ENCODE measurements around the gene PKM. TPM values are rescaled to one million over a fixed set of nuclear protein-coding genes. Genes with fewer than 3 reads are reported as not detected.
"Not testable (repeated sequence)": the region's sequence is repeated elsewhere in the genome, so short reads cannot be mapped to it uniquely, and the experiment has no call there.

The PKM gene
- total RNA-seq = 1,059 TPM
- long read RNA-seq, transcript PKM-202 (11 exons, 2,318 nt) = major isoform, 502 of 2,609 reads
- long read RNA-seq, transcript PKM-214 (2 exons, 2,301 nt) = minor isoform, 8 of 2,609 reads
- long read RNA-seq, transcript PKM-212 (3 exons, 3,016 nt) = minor isoform, 6 of 2,609 reads
- long read RNA-seq, partial matches to known transcripts = 300 of 2,609 reads
- long read RNA-seq, other reads (novel, unspliced or antisense) = 1,791 of 2,609 reads

DNA sequence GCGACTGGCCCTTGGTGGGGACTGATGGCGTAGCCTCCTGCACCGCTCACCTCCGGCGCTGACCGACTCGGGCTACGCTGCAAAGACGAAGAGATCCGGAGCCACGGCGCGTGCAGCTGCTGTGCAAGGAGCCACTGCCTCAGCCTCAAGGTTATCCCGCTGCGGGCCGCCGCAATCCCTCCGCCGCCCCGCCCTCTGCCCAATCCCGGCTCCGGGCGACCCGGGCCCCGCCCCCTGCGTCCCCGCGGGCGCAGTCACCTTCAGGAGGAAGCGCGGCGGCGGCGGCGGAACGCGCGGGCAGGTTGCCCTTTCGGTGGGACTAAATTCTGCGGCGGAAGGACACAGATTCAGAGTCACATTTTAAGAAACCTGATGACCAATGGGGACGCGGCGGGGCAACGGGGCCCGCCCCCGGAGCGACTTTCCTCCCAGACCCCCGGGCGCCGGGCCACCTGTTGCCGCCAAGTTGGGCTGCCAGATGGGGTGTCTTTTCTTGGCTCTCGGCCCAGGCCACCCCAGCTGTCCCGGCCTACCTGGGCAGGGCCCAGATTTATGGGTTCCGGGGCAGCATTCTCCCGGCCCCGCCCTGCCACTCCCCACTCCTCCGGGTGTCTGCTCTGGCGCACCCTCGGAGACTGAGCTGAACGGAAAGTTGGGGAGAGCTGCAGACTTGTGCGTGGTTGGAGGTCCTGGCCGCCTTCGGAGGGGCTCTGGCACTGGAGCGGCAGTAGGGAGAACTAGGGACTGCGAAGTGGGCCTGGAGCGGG is at the start of gene PKM:
PKM (minus strand) TSS at position 125 of the 767 bp plus-strand sequence. CDS start 12,093 bp downstream, outside the sequence.
- DNase-seq (peak; percentile 98), ATAC-seq (peak; percentile 91)
- intact Hi-C loops (cut with micrococcal nuclease) = no loop called here

DNA sequence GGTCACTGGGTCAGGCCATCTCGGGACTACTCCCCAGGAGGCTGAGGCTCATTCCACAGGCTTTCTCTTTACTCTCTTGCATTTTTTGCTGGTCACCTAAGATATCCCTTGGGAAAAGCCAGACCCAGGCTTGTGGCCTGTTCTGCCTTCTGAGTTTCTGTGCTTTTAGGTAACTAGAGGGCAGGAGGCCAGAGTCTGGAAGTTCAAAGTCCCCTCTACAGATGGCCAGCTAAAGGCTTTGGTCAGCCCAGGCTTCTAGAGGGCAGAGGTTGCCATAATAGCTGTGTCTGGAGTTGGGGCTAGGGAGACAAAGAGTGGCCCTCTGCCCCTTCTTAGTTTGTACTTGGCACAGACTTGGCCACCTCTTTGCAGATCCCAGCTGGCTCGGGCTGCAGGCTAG is 49.8 kb upstream of the PKM start:
- no peak for DNase-seq
- no peak for ATAC-seq
- intact Hi-C loops (cut with micrococcal nuclease) = no loop called here

DNA sequence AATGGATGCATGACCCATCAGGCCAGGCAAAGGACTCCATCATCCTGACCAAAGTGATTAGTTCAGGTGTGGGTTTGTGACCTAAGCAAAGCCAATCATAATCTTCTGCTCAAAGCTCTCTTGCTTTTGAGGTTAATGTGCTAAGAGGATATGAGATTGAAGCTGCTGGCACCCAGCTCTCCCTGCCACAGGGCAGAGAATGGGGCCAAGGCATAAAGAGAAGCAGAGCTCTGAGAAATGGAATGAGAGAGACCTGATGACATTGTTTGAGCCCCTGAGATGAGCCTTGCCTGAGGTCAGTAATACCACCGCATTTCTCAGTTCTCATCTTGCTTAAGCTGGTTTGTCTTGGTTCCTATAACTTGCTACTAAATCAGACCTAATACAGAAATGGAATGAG is 47.7 kb upstream of the PKM start:
- no peak for DNase-seq
- ATAC-seq = no peak
- intact Hi-C loops (cut with micrococcal nuclease) = no loop called here

DNA sequence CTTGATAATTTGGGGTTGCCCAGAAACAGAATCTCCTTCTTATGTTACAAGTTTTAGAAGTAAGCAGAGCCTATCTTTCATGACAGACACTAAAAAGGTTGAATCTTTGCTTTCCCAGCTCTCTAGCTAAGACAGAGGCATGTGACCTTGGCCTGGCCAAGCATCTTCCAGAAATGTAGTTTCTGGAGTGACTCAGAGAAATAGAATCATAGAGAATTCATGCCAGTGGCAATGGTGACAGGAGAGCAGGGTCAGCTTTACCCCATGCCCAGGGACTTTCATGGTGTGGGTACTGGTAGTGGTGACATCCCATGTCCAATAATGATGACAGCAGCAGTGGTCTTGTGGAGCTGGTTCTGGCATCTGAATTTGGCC is 45.3 kb upstream of the PKM start:
- ATAC-seq = no peak
- intact Hi-C loops (cut with micrococcal nuclease) = no loop called here
- DNase-seq = no peak

DNA sequence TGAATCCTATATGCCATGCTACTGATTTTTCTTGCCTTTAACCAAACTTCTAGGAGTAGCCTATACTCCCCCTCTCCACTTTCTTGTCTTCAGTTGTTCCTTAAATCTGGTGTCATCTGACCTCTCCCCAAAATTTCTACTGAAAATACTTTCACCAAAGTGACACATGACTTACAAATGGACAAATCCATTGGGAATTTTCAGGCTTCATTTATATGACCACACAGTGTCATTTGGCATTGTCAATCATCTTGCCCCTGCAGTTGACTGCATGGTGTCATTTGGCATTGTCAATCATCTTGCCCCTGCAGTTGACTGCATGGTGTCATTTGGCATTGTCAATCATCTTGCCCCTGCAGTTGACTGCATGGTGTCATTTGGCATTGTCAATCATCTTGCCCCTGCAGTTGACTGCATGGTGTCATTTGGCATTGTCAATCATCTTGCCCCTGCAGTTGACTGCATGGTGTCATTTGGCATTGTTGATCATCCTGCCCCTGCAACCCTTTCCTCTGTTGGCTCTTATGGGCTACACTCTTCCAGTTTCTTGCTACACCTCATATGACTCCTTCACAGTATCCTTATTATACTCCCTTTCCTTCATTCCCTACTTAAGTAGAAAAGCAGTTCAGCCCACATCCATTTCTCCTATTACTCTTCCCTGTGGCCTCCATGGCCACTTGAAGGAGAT is 44.8 kb upstream of the PKM start:
- intact Hi-C loops (cut with micrococcal nuclease); DNase-seq; ATAC-seq: not testable (repeated sequence)

DNA sequence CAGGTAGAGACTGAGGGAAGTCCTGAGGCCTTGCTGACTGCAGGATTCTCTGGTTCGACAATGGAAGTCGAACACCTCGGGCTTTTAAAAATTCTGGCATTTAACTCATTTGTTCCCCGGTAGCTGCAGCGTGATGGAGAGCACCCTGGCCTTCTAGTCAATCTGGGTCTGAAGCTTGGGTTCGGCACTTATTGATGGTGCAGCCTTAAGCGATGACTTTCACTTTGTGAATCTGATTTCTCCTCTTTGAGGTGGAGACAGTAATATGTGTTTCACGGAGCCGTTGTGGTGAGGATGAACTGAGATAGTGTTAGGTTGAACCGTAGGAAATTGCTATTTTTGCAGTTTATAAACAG is 42.0 kb upstream of the PKM start:
- intact Hi-C loops (cut with micrococcal nuclease) = no loop called here
- ATAC-seq = no peak
- DNase-seq = no peak

DNA sequence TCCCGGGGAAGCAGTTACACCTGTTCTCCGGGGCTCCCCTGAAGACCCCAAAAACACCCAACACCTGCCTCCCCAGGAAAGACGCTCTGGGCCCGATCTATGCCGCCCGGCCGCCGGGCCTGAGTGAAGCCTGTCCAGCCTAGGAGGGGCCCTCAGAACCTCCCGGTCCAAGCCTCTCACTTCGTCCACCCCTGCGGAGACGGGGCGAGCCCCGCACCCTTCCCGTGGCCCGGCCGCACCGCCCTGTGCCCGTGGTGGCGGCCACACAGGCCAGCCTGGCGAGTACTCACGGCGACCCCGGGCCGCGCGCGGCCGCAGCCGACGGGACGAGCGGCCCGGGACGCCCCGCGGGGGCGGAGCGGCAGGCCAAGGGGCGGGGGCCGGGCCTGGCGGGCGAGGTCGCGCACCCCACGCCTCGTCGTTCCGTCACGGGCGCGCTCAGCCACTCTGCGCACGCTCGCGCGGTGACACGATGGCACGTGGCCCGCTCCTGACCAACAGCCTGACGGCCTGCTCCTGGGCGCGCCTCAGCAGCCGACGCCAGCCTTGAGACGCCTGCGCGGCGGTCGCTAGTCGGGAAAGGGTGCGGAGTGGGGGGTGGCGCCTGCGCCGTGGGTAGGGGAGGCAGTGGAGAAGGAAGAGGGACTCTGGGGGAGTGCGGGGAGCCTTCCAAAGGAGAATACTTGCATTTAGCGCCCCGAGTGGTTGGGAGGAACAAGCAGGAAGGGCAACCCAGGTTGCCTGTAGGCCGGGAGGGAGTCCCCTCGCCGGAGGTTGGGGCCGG is 41.4 kb upstream of the PKM start, which contains the start of gene PARP6:
PARP6 (minus strand) TSS at position 342 of the 784 bp plus-strand sequence. CDS start 5,077 bp downstream, outside the sequence.
- intact Hi-C loops (cut with micrococcal nuclease) = no loop called here
- ATAC-seq = peak; percentile 99

DNA sequence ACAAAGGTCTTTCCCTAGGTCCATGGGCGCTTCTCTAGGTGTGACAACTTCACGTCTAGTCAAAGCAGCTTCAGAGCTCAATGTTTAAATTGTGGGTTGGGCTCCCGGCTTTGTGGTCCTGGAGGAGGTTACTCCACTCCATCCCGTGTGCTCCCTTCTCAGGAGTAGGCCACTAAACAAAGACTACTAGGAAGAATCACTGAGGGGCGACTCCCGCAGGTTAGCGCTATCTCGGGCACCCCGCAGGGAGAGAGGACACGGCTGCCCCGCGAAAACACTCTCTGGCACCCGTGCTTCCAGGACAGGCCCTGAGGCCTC is 40.9 kb upstream of the PKM start:
- ATAC-seq (peak; percentile 0), DNase-seq (no peak)
- intact Hi-C loops (cut with micrococcal nuclease) = no loop called here

More for the DNA sequence above, 41.4 kb upstream of the PKM start, which contains the start of gene PARP6:
- peak; percentile 100 for DNase-seq

DNA sequence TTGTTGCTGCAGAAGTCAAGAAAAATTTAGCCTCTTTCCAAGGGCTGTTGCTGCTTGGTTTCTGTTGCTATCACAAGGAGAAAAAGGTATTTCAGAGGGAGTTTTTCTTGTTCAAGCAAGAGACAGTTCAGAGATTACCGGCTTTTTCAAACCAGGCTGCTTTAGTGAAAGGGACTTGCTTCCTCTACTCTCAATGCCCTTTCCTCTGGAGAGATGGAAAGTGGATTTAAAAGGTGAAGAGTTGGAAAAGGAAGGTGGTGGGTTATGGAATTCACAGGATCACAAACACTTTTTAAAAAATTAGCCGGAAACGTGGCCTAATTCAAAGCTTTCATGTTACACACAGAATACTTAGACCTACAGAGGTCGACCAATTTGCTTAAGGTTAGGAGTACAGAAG is 40.2 kb upstream of the PKM start:
- intact Hi-C loops (cut with micrococcal nuclease) = no loop called here
- no peak for ATAC-seq
- no peak for DNase-seq

DNA sequence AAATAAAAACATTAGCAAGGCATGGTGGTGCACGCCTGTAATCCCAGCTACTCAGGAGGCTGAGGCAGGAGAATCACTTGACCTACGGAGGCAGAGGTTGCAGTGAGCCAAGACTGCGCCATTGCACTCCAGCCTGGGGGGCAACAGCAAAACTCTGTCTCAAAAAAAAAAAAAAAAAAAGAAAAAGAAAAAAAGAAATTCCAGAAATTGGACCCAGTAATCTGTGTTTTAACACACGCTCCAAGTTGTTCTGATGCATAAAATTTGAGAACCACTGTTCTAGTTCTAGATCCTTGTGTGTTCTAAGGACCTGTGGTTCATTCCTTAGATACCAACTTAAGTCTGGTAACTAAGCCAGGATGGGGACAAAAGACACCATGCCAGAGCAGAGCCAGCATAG is 38.7 kb upstream of the PKM start:
- intact Hi-C loops (cut with micrococcal nuclease) = no loop called here
- no peak for ATAC-seq
- no peak for DNase-seq

DNA sequence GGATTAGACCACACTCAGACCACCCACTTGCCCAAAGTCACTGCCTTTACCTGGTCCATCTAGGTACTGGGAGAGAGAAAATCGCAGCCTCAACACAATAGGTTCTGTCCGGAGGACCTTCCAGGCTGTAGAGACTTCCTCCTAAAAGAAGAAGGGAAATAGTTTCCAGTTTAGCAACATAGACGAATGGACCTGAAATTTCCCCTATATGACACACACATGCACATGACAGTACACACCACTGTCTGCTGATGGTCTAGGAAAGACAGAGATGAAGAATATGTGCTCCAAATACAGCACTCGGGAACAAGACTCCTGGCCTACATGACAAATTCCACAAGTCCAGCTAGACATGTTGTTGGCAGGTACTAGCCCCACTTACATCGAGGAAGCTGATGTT is 34.0 kb upstream of the PKM start:
- ATAC-seq (no peak), DNase-seq (no peak)
- intact Hi-C loops (cut with micrococcal nuclease) = no loop called here

DNA sequence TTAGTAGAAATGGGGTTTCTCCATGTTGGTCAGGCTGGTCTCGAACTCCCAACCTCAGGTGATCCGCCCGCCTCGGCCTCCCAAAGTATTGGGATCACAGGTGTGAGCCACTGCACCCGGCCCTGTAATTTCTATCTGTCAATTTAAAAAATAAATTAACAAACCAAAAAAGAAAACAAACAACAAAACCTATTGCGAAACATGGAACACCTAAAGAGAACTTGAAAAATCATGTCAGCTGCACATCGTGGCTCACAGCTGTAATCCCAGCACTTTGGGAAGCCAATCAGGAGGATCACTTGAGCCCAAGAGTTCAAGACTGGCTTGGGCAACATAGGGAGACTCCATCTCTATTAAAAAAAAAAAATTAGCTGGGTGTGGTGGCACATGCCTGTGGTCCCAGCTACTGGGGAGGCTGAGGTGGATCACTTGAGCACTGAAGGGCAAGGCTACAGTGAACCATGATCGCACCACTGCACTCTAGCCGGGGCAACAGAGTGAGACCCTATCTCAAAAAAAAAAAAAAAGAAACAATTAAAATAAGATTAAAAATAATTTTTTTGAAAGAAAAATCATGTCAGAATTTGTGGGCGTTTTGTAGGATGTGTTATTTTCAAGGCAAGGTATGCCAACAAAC is 21.8 kb upstream of the PKM start:
- DNase-seq = no peak
- ATAC-seq = no peak
- intact Hi-C loops (cut with micrococcal nuclease) = no loop called here

DNA sequence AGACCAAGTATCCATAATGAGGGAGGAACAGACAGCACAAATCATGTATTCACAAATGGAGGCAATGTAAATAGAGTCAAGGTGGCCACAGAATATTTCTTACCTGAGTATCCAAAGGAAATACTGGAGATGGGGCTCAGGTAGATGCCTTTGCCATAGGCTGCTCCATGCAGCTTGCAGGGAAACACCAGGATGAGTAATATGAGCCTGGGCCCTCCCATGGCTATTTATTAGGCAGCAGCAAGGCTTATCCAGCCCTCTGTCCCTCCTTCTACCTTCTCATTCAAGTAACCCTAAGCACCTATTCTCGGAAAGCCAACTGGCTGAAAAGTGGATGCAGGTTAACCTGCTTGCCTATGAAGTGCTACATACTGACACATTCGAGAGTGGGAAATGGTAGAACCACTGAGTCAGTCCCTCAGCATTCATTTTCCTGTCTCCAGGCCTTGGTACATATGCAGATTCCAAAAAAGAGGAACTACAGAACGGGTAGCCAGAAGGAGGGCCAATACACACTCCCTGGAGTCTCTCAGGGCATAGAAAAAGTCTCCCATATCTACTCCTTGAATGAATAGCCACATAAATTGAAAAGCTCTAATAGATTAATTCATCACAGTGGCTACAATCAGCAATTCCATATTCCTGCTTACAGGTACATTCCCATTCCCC is 18.3 kb upstream of the PKM start:
- intact Hi-C loops (cut with micrococcal nuclease) = no loop called here
- ATAC-seq (no peak), DNase-seq (no peak)

DNA sequence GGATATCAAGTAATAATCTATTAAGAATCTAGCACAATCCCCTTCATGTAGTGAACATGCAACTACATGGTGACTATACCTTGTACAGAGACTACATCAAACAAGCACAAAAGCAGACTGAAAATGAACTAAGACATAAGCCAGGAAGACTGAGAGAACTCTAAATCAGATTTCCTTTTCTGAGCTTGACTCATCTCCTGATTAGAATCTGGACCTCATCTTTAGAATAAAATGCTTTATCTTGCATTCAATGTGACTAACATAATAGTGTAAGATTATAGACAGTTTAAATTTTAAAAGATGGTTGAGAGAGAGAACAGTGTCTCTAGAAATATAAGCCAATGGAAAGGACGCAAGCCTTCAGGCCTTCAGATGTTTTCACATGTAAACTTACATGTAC is 17.5 kb upstream of the PKM start:
- DNase-seq (no peak), ATAC-seq (no peak)
- intact Hi-C loops (cut with micrococcal nuclease) = no loop called here

DNA sequence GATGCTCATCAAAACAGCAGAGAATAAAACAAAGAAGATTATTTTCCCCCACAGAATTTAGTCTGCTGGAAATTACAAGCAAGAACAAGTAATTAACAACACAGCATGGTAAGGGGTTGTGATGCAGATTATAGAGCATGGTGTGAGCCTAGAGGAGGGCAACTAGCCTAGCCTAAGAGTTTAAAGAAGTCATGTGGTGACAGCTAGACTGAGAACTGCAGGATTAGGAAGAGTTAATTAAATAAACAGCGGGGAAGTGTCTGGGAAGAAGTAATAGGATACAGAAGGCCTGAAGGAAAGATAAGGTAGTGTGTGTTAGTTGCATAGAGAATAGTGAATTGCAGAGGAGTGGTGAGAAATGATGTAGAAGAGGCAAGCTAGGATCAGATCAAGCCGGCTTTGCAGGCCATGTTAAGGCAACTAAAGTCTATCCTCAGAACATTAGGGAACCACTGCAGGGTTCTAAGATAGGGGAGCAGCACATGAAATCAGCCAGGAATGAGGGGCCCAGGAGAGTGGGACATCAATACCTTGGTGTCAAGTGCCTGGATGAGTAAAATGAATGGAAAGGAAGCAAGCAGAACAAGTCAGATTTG is 11.9 kb upstream of the PKM start:
- intact Hi-C loops (cut with micrococcal nuclease) = no loop called here
- ATAC-seq (no peak), DNase-seq (no peak)

DNA sequence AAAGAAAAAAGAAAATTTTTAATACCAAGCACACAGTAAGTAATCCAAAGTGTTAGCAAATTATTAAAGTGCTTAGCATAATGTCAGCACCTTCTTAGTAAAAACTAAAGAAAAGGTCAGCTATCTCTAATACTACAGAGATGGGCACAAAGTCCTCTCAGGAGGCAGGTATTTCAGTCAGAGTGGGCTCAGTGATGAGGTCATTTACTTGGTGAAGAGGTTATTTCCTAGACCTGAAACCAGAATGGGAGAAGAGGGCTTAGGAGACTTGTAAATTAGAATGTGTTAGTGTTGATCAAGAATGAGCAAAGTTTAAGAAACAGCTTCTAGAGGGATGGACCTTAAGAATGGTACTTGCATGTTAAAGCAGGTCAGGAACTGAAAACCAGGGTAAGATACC is 8.7 kb upstream of the PKM start:
- ATAC-seq (no peak), DNase-seq (no peak)
- intact Hi-C loops (cut with micrococcal nuclease) = no loop called here

DNA sequence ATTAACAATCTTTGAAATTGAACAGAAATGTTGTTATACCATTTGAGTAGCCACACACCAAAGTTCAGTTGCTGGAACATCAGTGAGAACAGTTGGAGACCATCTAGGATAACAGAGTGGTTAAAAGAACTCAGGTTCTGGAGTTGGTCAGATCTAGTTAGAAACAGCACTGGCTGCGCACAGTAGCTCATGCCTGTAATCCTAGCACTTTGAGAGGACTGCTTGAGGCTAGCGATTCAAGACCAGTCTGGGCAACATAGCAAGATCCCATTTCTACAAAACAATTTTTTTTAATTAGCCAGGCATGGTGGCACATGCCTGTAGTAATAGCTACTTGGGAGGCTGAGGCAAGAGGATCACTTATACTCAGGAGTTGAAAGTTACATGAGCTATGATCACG is 7.6 kb upstream of the PKM start:
- no peak for DNase-seq
- no peak for ATAC-seq
- intact Hi-C loops (cut with micrococcal nuclease) = no loop called here

DNA sequence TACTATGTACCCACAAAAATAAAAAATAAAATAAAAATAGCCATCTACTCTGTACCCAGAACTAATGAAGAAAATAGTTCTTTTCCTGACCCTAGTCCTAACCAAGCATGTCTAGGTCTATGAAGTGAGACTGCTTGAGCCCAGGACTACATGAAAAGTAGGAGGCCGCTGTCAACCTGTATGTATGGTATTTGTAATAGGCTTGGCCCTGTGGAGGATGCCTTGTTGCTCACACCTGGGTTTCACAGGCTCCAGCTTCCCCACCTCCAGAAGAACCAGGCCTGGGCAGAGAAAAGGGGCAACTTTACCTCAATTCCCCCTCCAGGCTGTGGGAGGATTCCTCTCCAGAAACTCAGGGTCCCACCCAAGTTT is 6.8 kb upstream of the PKM start:
- intact Hi-C loops (cut with micrococcal nuclease) = no loop called here
- no peak for DNase-seq
- no peak for ATAC-seq

Data from left ventricle myocardium superior (tissue), 1 donor.